AG04450 (cell line): ENCODE results near the gene HCFC2. TPM values are rescaled to one million over a fixed set of nuclear protein-coding genes. Genes with fewer than 3 reads are reported as not detected.

Experiments
- CTCF ChIA-PET: fragments of 300-600, 350-600 bp; formaldehyde crosslinking; extraction: SDS; loops from one replicate; lab custom pipeline; 2022; ENCODE audit warnings: antibody characterized with exemption, inconsistent platforms; lab: Charles Lee
- POLR2A ChIA-PET: fragments of 350-600 bp; formaldehyde crosslinking; extraction: SDS; loops from one replicate; lab custom pipeline; 2021; ENCODE audit warnings: antibody characterized with exemption, inconsistent platforms; lab: Yijun Ruan, JAX
- DNase-seq: peaks from one replicate; pipeline ENCODE4 v3.0.0-alpha.2; 2011; ENCODE audit warnings: low read depth, low spot score
- H3K27ac ChIP-seq: one replicate; pipeline ENCODE4 v1.5.1; 2012; ENCODE audit warnings: low read depth, low read length, control low read depth
- H3K27me3 ChIP-seq: one replicate; pipeline ENCODE4 v1.6.0; 2012; ENCODE audit warnings: low read length; ENCODE audit not compliant: control insufficient read depth, insufficient read depth
- H3K4me3 ChIP-seq: 2 replicates; pipeline ENCODE4 v1.5.1; 2011; ENCODE audit warnings: mild to moderate bottlenecking, low read depth, low read length, control low read depth
- H3K9me3 ChIP-seq: 2 replicates; pipeline ENCODE4 v1.5.1; 2012; ENCODE audit warnings: low read length; ENCODE audit not compliant: control insufficient read depth, insufficient read depth
- CTCF ChIP-seq: IDR thresholded peaks from 2 replicates; pipeline ENCODE4 v1.5.1; 2011; ENCODE audit warnings: low read depth, low read length, control low read depth, inconsistent platforms
- polyA plus RNA-seq: library from polyadenylated mRNA; depleted of rRNA; stranded (reverse); fragments of >200 nt; gene quantifications from 2 replicates; pipeline ENCODE4 v1.2.3, GENCODE V29; 2011

Gene HCFC2
- polyA plus RNA-seq, 1 experiment = 31.4 TPM

GRCh38 chr12:104056419-104056972, 7.8 kb upstream of the HCFC2 start:
- H3K9me3 ChIP-seq = peaks cover 3% of the 10 kb centered on the region; the same call in 1 of the 2 replicates
- H3K27ac ChIP-seq = no peak overlapping the region
- DNase-seq = no peak
- H3K4me3 ChIP-seq = no peak overlapping the region
- CTCF ChIA-PET = interaction anchor here (1.0 to 4.3 kb wide), 2 partner anchors 10 to 53 kb away, joined by 4 to 47 read pairs; no protein-coding TSS in a partner anchor
- POLR2A ChIA-PET = interaction anchor here (1.0 kb wide), 1 partner anchor 45 kb away, joined by 3 read pairs; no protein-coding TSS in a partner anchor
- no peak for TF ChIP-seq CTCF
- H3K27me3 ChIP-seq = no peaks in the 10 kb centered on the region

- Histone ChIP-seq H3K9me3 (peaks cover 3% of the 10 kb centered on the region; the same call in 1 of the 2 replicates), H3K27ac (no peak overlapping the region), H3K27me3 (no peaks in the 10 kb centered on the region), H3K4me3 (no peak overlapping the region)
- no peak for DNase-seq
- POLR2A ChIA-PET = no interaction called here
- TF ChIP-seq CTCF = peak; percentile 73
- CTCF ChIA-PET = interaction anchor here (0.8 to 4.3 kb wide), 4 partner anchors 10 to 61 kb away, joined by 4 to 47 read pairs (median 6); no protein-coding TSS in a partner anchor
Observed at GRCh38 chr12:104057771-104058197, 6.5 kb upstream of the HCFC2 start.

GRCh38 chr12:104058802-104059201, 5.5 kb upstream of the HCFC2 start:
- H3K4me3 ChIP-seq = no peak overlapping the region
- no peak overlapping the region for H3K27ac ChIP-seq
- no peak for TF ChIP-seq CTCF
- CTCF ChIA-PET = interaction anchor here (1.0 to 4.3 kb wide), 3 partner anchors 9 to 62 kb away, joined by 4 to 47 read pairs (median 5); partner anchors contain the start of gene GLT8D2
- H3K9me3 ChIP-seq = peaks cover 3% of the 10 kb centered on the region; the same call in 1 of the 2 replicates
- DNase-seq = no peak
- POLR2A ChIA-PET = no interaction called here
- H3K27me3 ChIP-seq = no peaks in the 10 kb centered on the region

GRCh38 chr12:104059963-104060362, 4.4 kb upstream of the HCFC2 start:
- H3K4me3 ChIP-seq = no peak overlapping the region
- POLR2A ChIA-PET = no interaction called here
- H3K9me3 ChIP-seq = peaks cover 3% of the 10 kb centered on the region; the same call in 1 of the 2 replicates
- TF ChIP-seq CTCF = no peak
- H3K27ac ChIP-seq = no peak overlapping the region
- no peaks in the 10 kb centered on the region for H3K27me3 ChIP-seq
- DNase-seq = no peak
- CTCF ChIA-PET = interaction anchor here (1.0 kb wide), 1 partner anchor 10 kb away, joined by 5 read pairs; the partner anchor contains the start of gene GLT8D2

- Histone ChIP-seq H3K4me3 (no peak overlapping the region), H3K9me3 (peaks cover 3% of the 10 kb centered on the region; the same call in 1 of the 2 replicates), H3K27ac (no peak overlapping the region), H3K27me3 (no peaks in the 10 kb centered on the region)
- POLR2A ChIA-PET = no interaction called here
- TF ChIP-seq CTCF = no peak
- CTCF ChIA-PET = interaction anchor here (0.8 to 4.2 kb wide), 2 partner anchors 48 to 50 kb away, joined by 3 to 14 read pairs; no protein-coding TSS in a partner anchor
- no peak for DNase-seq
Observed at GRCh38 chr12:104060791-104061190, 3.5 kb upstream of the HCFC2 start.
